ENCODE measurements around the gene PEX26. TPM values are rescaled to one million over a fixed set of nuclear protein-coding genes. Genes with fewer than 3 reads are reported as not detected.

Gene PEX26
- total RNA-seq, 1 experiment from 2014 or later = 46.1 TPM

- intact Hi-C loops (cut with micrococcal nuclease; ENCODE audit: unreplicated experiment) = loop anchor here (5.0 kb wide), 1 partner anchor 62 kb away; no protein-coding TSS in a partner anchor
- CTCF ChIA-PET = interaction anchor here (1.6 kb wide), 1 partner anchor 11 kb away, joined by 7 read pairs; no protein-coding TSS in a partner anchor
- Mint-ChIP-seq H3K4me1 (ENCODE audit: low read depth, unreplicated experiment) (peaks cover 52% of the 10 kb centered on the region), H3K4me3 (ENCODE audit: low read depth, unreplicated experiment) (no peak overlapping the region), H3K27ac (ENCODE audit: unreplicated experiment) (no peak overlapping the region), H3K36me3 (ENCODE audit: insufficient read depth, unreplicated experiment) (no peaks in the 10 kb centered on the region), H3K9me3 (ENCODE audit: low read depth, unreplicated experiment) (no peaks in the 10 kb centered on the region), H3K27me3 (ENCODE audit: unreplicated experiment) (no peaks in the 10 kb centered on the region)
- no TSS peak for BruUV-seq (replicated peaks)
- TF ChIP-seq, protein P1, sequence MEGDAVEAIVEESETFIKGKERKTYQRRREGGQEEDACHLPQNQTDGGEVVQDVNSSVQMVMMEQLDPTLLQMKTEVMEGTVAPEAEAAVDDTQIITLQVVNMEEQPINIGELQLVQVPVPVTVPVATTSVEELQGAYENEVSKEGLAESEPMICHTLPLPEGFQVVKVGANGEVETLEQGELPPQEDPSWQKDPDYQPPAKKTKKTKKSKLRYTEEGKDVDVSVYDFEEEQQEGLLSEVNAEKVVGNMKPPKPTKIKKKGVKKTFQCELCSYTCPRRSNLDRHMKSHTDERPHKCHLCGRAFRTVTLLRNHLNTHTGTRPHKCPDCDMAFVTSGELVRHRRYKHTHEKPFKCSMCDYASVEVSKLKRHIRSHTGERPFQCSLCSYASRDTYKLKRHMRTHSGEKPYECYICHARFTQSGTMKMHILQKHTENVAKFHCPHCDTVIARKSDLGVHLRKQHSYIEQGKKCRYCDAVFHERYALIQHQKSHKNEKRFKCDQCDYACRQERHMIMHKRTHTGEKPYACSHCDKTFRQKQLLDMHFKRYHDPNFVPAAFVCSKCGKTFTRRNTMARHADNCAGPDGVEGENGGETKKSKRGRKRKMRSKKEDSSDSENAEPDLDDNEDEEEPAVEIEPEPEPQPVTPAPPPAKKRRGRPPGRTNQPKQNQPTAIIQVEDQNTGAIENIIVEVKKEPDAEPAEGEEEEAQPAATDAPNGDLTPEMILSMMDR (IDR thresholded peaks at IDR 0.05; ENCODE audit: unreplicated experiment) = no peak
- DNase-seq = no peak
Observed at GRCh38 chr22:18064636-18065035, 13.2 kb upstream of the PEX26 start.

DNA sequence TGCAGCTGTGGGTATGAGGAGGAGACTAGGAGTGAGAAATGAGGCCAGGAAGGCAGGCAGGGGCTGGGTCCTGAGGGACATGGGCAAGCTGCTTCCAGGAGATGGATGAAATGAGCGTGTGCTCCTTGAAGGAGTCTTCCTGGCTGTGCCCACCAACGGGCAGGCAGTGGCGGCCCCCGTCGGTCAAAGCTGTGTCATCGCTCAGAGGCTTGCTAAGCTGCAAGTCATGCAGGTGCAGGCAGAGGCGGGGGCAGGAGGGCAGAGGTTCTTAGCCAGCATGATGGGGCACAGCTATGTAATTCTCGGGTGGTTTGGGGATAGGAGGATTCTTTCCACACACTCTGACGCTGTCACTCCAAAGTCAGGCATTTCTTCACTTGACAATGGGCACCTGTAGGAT is 12.5 kb upstream of the PEX26 start:
- Mint-ChIP-seq H3K4me3 (ENCODE audit: low read depth, unreplicated experiment) (no peak overlapping the region), H3K36me3 (ENCODE audit: insufficient read depth, unreplicated experiment) (no peaks in the 10 kb centered on the region), H3K27me3 (ENCODE audit: unreplicated experiment) (no peaks in the 10 kb centered on the region), H3K4me1 (ENCODE audit: low read depth, unreplicated experiment) (peaks cover 51% of the 10 kb centered on the region), H3K9me3 (ENCODE audit: low read depth, unreplicated experiment) (no peaks in the 10 kb centered on the region), H3K27ac (ENCODE audit: unreplicated experiment) (no peak overlapping the region)
- TF ChIP-seq, protein P1 (IDR thresholded peaks at IDR 0.05; ENCODE audit: unreplicated experiment) = no peak
- no TSS peak for BruUV-seq (replicated peaks)
- intact Hi-C loops (cut with micrococcal nuclease; ENCODE audit: unreplicated experiment) = no loop called here
- CTCF ChIA-PET = interaction anchor here (1.1 to 1.6 kb wide), 2 partner anchors 11 to 34 kb away, joined by 5 to 7 read pairs; no protein-coding TSS in a partner anchor
- DNase-seq = peak; percentile 33

- Mint-ChIP-seq H3K27me3 (ENCODE audit: unreplicated experiment) (no peaks in the 10 kb centered on the region), H3K4me1 (ENCODE audit: low read depth, unreplicated experiment) (peaks cover 54% of the 10 kb centered on the region), H3K9me3 (ENCODE audit: low read depth, unreplicated experiment) (no peaks in the 10 kb centered on the region), H3K27ac (ENCODE audit: unreplicated experiment) (no peak overlapping the region), H3K4me3 (ENCODE audit: low read depth, unreplicated experiment) (no peak overlapping the region), H3K36me3 (ENCODE audit: insufficient read depth, unreplicated experiment) (no peaks in the 10 kb centered on the region)
- no peak for DNase-seq
- TF ChIP-seq, protein P1 (IDR thresholded peaks at IDR 0.05; ENCODE audit: unreplicated experiment) = no peak
- BruUV-seq (replicated peaks) = no TSS peak
- CTCF ChIA-PET = interaction anchor here (1.1 kb wide), 1 partner anchor 35 kb away, joined by 5 read pairs; no protein-coding TSS in a partner anchor
- intact Hi-C loops (cut with micrococcal nuclease; ENCODE audit: unreplicated experiment) = no loop called here
Observed at GRCh38 chr22:18066181-18066859, 11.5 kb upstream of the PEX26 start.

DNA sequence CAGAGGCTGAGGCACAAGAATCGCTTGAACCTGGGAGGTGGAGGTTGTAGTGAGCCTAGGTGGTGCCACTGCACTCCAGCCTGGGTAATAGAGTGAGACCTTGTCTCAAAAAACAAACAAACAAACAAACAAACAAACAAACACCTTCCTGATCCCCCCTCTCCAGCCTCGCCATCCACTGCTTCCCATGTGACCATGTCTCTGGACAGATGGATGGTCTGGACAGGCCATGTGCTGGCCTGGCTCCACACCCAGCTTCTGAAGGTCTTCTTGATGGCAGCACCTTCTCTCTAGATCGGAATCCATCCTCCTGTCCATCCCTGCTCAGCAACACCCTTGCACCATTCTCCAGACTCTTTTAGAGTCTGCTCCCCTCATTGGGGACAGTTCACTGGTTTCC is 10.7 kb upstream of the PEX26 start:
- intact Hi-C loops (cut with micrococcal nuclease; ENCODE audit: unreplicated experiment) = no loop called here
- CTCF ChIA-PET = no interaction called here
- H3K4me1 Mint-ChIP-seq (ENCODE audit: low read depth, unreplicated experiment) = peaks cover 60% of the 10 kb centered on the region
- H3K36me3 Mint-ChIP-seq (ENCODE audit: insufficient read depth, unreplicated experiment) = no peaks in the 10 kb centered on the region
- TF ChIP-seq, protein P1 (IDR thresholded peaks at IDR 0.05; ENCODE audit: unreplicated experiment) = no peak
- no peaks in the 10 kb centered on the region for H3K9me3 Mint-ChIP-seq (ENCODE audit: low read depth, unreplicated experiment)
- H3K27ac Mint-ChIP-seq (ENCODE audit: unreplicated experiment) = no peak overlapping the region
- H3K27me3 Mint-ChIP-seq (ENCODE audit: unreplicated experiment) = no peaks in the 10 kb centered on the region
- no TSS peak for BruUV-seq (replicated peaks)
- no peak for DNase-seq
- no peak overlapping the region for H3K4me3 Mint-ChIP-seq (ENCODE audit: low read depth, unreplicated experiment)

All from Calu3 (cell line).